HG03575 (cell line): Measurements from ENCODE around the gene RPS6KA1.

Source experiments
- ATAC-seq: cut with Tn5 transposase; IDR thresholded peaks from one replicate; pipeline ENCODE4 v1.9.1; 2021; ENCODE audit not compliant: unreplicated experiment, insufficient number of reproducible peaks, low FRiP score; ENCODE audit errors: extremely low read depth

Gene RPS6KA1

DNA sequence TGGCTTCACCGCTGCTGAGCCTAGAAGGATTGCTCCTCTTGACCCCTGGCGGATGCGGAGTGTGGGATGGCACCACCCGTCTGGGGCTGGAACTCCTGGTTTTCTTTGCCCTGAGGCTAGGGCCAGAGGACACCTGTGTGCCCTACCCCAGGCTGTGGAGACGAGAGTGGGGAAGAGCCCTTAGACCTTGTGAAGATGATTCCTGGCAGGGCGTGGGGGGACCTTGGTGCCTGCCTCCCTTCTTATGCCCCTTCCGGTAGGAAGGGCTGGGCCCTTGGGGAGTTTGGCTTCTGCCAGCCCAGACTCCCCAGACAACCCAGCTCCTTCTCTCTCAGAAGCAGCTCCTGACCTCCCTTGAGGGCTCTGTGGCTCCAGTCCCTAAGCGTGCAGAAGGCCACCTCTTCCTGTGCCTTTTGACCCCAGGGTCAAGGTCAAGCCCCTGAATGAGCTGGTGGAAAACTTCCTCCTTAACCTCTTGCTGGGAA lies 891 bp downstream of the RPS6KA1 start:
- no peak for ATAC-seq

GRCh38 chr1:26530895-26531598 lies 1.5 kb downstream of the RPS6KA1 start:
- no peak for ATAC-seq

DNA sequence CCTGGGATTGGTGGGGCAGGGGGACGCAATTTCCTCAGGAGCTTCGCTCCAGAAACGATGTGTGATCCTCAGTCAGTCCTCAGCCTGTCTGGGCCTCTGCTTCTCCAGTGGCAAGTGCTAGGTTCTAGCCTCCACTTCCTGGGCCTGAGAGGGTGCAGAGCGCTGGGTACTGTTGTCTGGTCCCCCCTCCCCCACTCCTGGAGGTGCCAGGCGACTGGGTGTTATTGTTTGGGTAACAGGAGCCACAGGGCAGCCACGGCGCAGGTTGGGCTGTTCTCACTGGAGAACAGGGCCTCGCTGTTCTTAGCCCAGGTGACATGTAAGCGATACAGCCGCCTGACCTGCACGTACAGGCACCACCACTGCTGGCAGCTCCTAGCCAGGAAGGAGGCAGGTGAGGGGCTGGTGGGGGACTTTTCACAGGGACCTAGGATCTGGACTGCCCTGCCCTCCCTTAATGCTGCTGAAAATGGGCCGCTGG lies 2.1 kb downstream of the RPS6KA1 start:
- no peak for ATAC-seq

DNA sequence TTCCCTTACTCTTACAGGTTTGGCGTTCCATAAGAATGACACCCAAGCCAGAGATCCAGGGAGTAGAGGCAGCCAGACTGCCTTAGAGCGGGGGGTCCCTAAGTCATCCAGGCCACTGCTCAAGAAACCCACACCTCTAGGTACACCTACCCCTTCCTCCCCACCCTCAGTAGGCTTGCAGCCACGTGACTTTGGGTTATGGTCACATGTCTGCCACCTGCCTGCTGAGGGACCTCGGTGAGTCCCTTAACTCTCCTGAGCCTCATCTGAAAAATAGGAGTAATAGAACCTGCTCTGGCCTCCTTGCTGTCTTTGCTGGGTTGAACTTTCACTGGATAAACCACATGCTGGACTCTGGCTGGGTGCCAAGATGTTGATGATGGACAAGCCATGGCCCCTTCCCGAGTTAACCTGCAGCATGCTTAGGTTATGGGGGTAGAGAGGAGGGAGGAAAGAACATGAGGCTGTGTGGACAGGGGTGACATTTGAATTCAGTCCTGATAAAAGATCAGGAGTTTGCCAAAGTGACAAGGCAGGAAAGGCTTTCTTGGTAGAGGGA lies 4.5 kb downstream of the RPS6KA1 start:
- ATAC-seq = no peak

- no peak for ATAC-seq
These were observed 5.6 kb downstream of the RPS6KA1 start for GRCh38 chr1:26535201-26535600.

DNA sequence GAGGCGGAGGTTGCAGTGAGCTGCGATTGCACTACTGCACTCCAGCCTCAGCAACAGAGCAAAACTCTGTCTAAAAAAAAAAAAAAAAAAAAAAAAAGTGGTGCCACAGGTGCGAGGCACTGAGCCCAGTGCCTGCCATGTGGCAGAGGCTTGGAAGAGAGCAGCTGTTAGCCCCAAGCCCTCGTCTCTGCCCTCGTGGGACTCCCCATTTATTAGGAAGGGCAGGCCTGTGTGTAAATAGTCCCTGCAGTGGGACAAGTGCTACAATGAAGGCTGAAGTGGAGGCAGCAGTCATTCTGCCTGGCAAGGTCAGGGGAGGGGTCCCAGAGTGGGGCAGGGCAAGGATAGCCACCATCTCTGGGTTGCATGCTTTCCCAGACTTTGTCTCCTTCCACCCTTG lies 6.5 kb downstream of the RPS6KA1 start:
- ATAC-seq = no peak

DNA sequence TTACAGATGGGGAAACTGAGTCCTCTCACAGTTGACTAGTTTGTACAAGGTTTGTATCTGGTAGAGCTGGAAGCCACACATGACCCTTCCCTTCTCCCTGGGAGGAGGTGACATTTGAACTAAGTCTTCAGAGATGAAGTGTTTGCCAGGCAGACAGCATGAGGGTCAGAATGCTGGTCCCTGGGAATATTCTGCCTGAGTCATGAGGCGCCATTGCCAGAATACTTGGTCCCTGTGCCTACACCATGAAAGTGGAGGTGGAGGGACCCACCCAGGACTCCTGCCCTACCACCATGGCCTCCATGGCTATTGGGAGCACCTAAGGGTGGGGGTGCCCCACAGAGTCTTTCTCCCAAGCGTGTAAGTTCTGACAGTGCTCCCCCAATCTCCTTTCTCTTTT lies 7.0 kb downstream of the RPS6KA1 start:
- no peak for ATAC-seq

DNA sequence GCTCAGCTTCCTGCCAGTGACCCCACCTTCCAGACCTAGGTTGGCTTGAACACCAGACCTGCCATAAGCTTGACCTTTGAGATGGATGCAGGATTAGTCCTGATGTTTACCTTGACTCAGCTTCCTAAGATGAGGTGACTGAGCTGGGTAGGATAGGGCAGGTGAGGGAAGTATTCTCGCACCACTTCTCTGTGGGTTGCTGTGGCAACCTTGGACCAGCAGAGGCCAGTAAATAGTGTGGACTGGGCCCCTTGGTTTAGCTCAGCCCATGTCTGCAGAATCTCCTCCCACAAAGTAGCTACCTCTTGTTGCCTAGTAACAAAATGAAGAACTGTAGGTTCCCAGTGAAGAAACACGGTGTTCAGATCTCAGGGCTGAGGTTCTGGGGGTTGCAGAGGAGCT lies 8.4 kb downstream of the RPS6KA1 start:
- ATAC-seq = no peak

DNA sequence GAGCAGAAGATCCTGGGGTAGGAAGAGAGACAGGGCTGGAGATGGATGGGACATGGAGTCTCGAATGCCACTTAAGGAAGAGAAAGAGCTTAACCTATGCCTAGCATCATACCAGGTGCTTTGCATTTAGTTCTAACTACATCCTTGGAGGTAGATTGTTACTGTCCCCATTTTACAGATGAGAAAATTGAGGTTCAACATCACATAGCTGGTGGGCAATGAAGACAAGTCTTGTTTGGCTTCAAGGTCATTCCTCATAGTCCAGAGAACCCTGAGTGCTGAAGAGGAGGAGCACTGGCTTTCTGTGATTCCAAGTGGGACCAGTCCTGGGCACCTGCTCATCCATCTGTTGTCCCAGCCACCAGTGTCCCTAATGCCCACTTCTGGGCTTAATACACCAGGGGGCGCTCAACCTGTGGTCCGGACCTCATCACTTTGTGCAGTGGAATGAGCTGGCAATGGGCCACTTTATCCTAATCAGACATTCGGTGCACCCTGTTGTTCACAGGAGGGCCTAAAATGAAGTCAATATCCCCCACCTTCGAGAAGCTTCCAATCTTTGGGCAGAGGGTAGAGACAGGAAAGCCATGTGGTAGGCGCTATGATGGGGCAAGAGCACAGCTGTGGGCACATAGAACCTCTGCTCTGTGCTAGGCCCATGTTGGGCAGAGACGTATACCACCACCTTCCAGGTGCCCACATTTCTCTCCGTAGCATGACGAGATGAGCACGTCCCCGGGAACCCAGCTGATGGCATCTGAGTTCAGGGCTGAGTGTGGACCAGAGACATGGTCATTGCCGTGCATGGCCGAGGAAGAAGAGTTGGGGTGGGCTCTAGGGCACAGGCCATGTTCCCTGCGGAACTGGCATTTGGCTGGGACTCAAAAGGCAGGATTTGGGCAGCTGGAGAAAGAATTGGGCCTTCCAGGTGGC lies 9.2 kb downstream of the RPS6KA1 start:
- ATAC-seq = no peak

- ATAC-seq = no peak
These were observed 10.2 kb downstream of the RPS6KA1 start for GRCh38 chr1:26539722-26540121.

DNA sequence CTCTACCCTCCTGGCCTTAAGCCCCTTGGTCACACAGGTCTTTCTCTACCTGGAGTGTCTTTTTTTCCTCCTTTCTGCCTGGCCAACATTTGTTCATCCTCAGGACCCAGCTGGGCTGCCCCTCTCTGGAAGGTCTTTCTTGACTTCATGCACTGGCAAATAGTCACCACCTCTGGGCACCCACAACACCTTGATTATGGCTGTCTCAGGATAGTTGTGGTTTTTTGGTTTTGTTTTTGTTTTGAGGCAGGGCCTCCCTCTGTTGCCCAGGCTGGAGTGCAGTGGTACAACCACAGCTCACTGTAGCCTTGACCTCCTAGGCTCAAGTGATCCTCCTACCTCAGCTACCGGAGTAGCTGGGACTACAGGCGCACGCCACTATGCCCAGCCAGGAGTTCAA lies 10.8 kb downstream of the RPS6KA1 start:
- no peak for ATAC-seq

DNA sequence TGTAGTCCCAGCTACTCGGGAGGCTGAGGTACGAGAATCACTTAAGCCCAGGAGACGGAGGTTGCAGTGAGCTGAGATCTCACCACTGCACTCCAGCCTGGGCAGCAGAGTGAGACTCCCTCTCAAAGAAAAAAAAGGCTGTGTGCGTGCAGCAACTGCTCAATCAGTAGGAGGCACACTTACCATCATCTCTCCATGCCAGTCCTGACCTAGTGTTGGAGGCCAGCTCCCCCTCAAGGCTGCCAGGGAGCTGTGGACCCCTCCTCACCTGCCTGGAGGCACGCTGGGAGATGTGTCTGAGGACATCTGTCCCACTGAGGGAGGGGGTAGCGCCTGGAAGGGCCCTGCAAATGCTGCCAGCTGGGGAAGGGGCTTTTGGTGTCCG lies 11.9 kb downstream of the RPS6KA1 start:
- no peak for ATAC-seq

DNA sequence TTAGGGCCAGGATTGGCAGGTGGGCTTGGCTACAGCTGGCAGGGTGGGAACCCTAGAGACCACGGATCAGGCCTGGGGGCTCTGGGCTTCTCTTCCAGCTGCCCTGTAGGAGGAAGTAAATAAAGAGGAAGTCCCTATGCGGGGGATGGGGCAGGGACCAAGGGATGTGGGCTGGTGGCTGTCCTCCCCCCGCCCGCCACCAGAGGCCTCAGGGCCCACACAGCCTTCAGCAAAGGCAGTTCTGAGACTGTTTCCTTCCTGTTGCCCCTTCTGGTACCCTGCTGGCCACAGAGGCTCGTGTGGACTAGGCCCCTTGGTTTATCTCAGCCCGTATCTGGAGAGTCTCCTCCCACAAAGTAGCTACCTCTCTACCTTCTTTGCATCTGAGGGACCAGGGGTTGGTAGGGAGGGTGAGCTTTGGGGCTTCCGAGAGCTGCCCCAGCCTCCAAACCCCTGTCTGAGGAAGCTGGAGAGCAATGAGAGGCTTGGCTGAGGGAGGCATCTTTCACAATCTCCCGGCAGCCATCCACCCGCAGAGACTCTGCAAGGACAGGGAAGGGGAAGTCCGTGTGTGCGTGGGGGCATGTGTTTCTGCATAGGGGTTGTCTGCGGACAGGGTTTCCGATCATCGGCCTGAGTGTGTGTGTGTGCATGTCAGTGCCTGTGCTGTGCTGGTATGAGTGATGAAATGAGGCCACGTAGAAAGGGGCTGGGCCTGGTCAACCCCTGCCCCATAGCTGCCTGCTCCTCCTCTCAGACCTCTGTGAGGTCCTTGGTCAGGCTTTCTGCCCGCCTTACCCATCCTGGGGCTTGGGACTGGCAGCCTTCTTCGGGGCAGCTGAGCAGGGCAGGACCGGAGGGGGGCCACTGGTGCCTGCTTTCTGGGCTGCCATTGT lies 12.5 kb downstream of the RPS6KA1 start:
- ATAC-seq = no peak

DNA sequence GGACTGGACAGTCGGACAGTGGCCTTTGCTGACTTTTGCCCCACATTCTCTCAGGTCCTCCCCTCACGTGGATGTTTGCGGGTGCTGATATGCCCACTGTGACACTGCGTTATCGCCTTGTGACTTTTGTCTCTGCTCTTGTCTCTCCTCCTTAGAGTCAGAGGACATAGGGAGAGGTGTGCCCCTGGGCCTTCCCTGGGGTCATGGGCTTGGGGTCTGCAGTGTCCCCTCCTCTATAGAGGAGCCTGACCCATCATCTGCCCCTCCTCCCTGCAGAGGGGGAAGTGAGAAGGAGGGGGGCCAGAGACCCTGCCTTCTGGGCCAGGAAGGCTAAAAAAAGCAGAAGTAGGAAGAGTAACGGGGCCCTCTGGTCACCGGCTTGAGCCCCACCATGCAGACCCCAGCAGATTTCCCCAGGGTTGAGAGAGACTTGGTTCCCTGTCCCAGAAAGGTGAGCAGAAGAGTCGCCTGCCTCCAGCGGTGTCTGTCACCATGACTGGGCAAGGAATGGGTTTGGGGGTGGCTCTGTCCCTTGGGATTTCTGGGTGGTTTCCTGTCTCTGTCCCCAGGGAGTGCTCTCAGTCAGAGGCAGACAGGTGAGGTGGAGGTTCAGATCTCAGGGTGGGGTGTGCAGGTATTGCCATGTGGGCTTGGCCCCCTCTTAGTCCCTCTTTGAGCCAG lies 13.3 kb downstream of the RPS6KA1 start:
- no peak for ATAC-seq

- ATAC-seq = no peak
These were observed 13.9 kb downstream of the RPS6KA1 start for GRCh38 chr1:26543462-26543861.

GRCh38 chr1:26544126-26544525 lies 14.6 kb downstream of the RPS6KA1 start:
- no peak for ATAC-seq

DNA sequence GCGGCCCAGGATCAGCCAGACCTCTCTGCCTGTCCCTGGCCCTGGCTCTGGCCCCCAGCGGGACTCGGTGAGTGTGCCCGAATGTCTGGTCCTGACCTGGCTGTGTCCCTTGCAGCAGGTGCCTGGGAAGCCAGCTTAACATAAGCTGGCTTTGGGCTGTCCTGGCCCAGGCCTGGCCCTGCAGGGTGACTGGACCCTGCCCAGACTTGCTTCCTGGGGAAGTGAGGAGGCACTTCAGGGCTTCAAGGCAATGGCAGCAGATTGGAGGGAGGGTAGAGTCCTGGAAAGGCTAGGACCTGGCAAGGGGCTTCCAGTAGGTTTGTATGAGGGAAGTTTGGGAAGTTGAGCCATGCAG lies 16.4 kb downstream of the RPS6KA1 start:
- ATAC-seq = no peak

- no peak for ATAC-seq
These were observed 16.8 kb downstream of the RPS6KA1 start for GRCh38 chr1:26546375-26546774.
